Activated T-helper 1 cell treated with anti-CD3 and anti-CD28 coated beads, Interleukin-12 subunit alpha, Interleukin-12 subunit beta, Interleukin-2, Interleukin-4 antibody, amounts not matched to agents 30 ng/mL and 10 ng/mL and 1 ng/mL, durations not matched to agents 14 hours and 24 hours and 36 hours (primary cell): ENCODE measurements around the gene FAM43A. TPM values are rescaled to one million over a fixed set of nuclear protein-coding genes. Genes with fewer than 3 reads are reported as not detected.

Experiments used
- DNase-seq: peaks from one replicate; pipeline ENCODE4 v3.0.0; 2021; ENCODE audit warnings: low spot score
- H3K27ac Mint-ChIP-seq: one replicate; pipeline ENCODE4 v1.8.0; 2021; ENCODE audit warnings: mild to moderate bottlenecking, mixed read lengths
- H3K27me3 Mint-ChIP-seq: one replicate; pipeline ENCODE4 v1.8.0; 2022; ENCODE audit warnings: mild to moderate bottlenecking, moderate library complexity, mixed read lengths; ENCODE audit not compliant: insufficient read depth
- H3K36me3 Mint-ChIP-seq: one replicate; pipeline ENCODE4 v1.8.0; 2021; ENCODE audit warnings: low read depth, mixed read lengths
- H3K4me1 Mint-ChIP-seq: one replicate; pipeline ENCODE4 v1.8.0; 2021; ENCODE audit warnings: low read depth, mixed read lengths
- H3K4me3 Mint-ChIP-seq: one replicate; pipeline ENCODE4 v1.8.0; 2021; ENCODE audit warnings: mild to moderate bottlenecking, moderate library complexity, mixed read lengths
- H3K9me3 Mint-ChIP-seq: one replicate; pipeline ENCODE4 v1.8.0; 2021; ENCODE audit warnings: mixed read lengths
- intact Hi-C: fragments of 100-400 bp; cut with micrococcal nuclease; formaldehyde crosslinking; loops from one replicate; pipeline ENCODE4 v1.15.1; 2024
- total RNA-seq: library from RNA; stranded (reverse); gene quantifications from 2 replicates; pipeline ENCODE4 v1.2.3, GENCODE V29; 2022

The FAM43A gene
- total RNA-seq, 1 donor from 2014 or later: 13.1 TPM

DNA sequence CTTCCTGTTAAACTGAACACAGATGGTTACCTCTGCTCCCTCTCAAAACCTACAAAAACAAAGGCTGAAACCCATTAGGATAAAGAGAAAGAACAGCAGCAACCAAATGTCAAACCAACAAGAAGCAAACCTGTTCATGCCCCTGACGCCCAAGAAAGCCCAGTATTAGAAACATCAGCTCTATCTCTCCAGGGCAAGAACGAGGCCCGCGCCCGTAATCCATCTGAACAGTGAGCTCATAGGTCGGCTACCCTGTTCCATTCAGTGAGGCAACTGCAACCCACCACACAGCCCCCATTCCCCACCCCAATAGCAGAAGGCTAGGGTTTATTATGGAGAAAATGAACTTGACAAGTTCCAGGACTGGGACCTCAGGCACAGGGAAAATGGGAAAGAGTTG lies 23.7 kb upstream of the FAM43A start:
- H3K4me3 Mint-ChIP-seq: no peak overlapping the region
- peaks cover 27% of the 10 kb centered on the region for H3K4me1 Mint-ChIP-seq
- DNase-seq: no peak
- H3K36me3 Mint-ChIP-seq: peaks cover 43% of the 10 kb centered on the region
- no peaks in the 10 kb centered on the region for H3K27me3 Mint-ChIP-seq
- intact Hi-C loops: no loop called here
- H3K27ac Mint-ChIP-seq: no peak overlapping the region
- no peaks in the 10 kb centered on the region for H3K9me3 Mint-ChIP-seq

DNA sequence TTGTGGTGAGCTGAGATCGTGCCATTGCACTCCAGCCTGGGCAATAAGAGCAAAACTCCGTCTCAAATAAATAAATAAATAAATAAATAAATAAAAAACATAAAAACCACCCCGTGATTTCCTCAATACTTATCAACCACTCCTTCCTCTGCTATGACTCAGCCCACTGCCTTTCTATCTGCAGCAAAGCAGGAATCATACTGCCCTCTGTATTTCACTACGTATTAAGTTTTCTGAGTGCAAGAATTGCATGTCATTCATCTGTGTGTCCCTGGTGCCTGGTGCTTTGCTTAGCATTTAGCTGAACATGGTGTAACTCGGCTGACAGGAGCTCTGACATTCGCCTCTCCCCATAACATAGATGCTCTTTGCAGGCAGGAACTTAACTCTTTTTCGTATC lies 20.8 kb upstream of the FAM43A start:
- no peak for DNase-seq
- intact Hi-C loops: no loop called here
- Mint-ChIP-seq H3K9me3 (no peaks in the 10 kb centered on the region), H3K4me3 (no peak overlapping the region), H3K4me1 (peaks cover 38% of the 10 kb centered on the region), H3K36me3 (peaks cover 42% of the 10 kb centered on the region), H3K27ac (no peak overlapping the region), H3K27me3 (no peaks in the 10 kb centered on the region)

GRCh38 chr3:194667363-194667762 lies 18.3 kb upstream of the FAM43A start:
- H3K27ac Mint-ChIP-seq: no peak overlapping the region
- H3K36me3 Mint-ChIP-seq: peaks cover 41% of the 10 kb centered on the region
- DNase-seq: no peak
- intact Hi-C loops: no loop called here
- H3K4me1 Mint-ChIP-seq: peaks cover 35% of the 10 kb centered on the region
- no peaks in the 10 kb centered on the region for H3K27me3 Mint-ChIP-seq
- H3K4me3 Mint-ChIP-seq: no peak overlapping the region
- H3K9me3 Mint-ChIP-seq: no peaks in the 10 kb centered on the region

DNA sequence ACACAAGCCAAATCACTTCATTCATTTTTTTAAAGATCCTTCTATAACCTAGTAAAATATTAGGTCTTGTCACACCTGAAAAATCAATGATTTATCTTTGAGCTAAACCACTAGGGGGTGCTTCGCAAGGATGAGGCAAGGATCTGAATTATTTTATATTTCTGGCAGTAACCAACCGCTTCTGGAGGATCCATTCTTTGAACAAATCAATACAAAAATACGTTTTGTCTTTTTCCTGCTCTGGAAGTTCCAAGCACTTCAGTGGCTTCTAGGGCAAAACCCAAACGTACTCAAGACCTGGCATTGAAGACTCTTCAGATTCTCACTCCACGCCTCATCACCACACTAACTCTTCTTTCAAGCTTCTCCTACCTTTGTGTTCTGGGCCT lies 14.2 kb upstream of the FAM43A start:
- no peak for DNase-seq
- peaks cover 3% of the 10 kb centered on the region for H3K27me3 Mint-ChIP-seq
- peaks cover 20% of the 10 kb centered on the region for H3K36me3 Mint-ChIP-seq
- peaks cover 65% of the 10 kb centered on the region for H3K4me1 Mint-ChIP-seq
- intact Hi-C loops: loop anchor here (1.0 to 5.0 kb wide), 4 partner anchors 17 to 871 kb away; partner anchors contain the start of genes ACAP2, ATP13A3 and PPP1R2
- peak overlapping the region; percentile 99 for H3K4me3 Mint-ChIP-seq
- H3K27ac Mint-ChIP-seq: peak overlapping the region; percentile 97
- H3K9me3 Mint-ChIP-seq: no peaks in the 10 kb centered on the region

DNA sequence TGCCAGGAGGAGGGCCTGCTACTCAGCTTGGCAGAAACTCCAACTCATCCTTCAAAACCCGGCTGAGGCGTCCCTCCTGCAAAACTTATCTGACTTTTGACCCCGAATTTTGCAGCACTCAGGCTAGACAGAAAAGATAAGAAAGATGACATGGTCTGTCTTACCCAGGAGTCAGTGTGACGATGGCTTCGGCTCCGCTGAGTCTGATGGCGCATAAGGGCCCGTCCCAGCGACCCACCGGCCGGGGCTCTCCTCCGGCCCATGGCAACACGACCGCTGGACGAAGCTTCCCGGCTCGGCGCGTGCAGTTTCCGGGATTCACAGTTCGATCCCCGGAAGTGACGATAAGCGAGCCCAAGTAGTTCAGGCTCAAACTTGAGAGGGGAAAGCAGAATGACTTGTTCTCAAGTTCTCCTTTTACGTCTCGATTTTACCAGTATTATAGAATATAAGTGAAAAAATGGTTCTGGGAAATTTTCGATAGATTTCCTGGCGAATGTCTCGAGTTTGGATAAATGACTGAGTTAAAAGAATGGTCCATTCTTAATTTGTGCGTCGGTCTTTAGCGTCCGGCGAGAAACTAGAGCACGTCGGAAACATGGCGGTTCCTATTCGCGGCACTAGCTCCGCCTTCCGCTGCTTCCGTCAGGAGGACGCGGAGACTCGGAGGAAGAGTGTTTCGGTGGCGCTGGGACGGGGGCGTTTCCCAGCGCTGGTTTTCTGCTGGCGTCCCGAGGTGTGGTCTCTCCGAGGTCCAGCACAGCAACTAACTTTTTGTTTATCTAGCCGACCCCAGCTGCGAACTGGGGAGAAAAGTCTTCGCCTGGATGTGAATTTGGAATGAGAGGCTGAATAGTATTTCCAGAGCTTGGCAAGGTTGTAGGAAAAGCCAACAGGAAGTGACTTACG lies 13.5 kb upstream of the FAM43A start, which contains the start of gene LSG1:
Gene LSG1 (minus strand): TSS at position 292 of the 909 bp plus-strand sequence. CDS start 29 bp downstream, at position 263.
- Mint-ChIP-seq H3K4me3 (peak within 1 kb of the TSS; percentile 99), H3K4me1 (peaks cover 68% of the 10 kb centered on the region), H3K36me3 (peaks cover 20% of the 10 kb centered on the region), H3K27me3 (peaks cover 3% of the 10 kb centered on the region), H3K27ac (peak within 1 kb of the TSS; percentile 97), H3K9me3 (no peaks in the 10 kb centered on the region)
- intact Hi-C loops: loop anchor here (1.0 to 5.0 kb wide), 7 partner anchors 18 to 870 kb away; partner anchors contain the start of genes ACAP2, ATP13A3, PPP1R2 and XXYLT1
- DNase-seq: peak; percentile 84

DNA sequence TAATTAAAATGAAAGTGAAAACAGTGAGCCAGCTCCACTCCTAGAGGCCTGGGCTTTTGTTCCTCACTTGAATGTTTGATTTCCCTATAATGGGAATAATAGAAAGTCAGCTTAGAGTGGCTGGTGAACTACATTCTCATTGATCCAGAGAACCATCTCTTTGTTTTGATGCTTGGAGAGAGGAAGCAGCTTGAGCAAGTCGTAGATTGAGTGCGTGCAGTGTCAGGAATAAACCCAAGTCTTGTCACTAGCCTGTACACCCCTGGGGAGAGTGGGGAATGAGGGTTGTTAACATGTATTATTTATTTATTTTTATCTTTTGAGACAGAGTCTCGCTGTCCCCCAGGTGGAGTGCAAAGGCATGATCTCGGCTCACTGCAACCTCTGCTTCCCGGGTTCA lies 12.8 kb upstream of the FAM43A start:
- intact Hi-C loops: loop anchor here (1.0 to 5.0 kb wide), 6 partner anchors 90 to 869 kb away; partner anchors contain the start of genes ACAP2, ATP13A3, PPP1R2 and XXYLT1
- H3K9me3 Mint-ChIP-seq: no peaks in the 10 kb centered on the region
- H3K4me1 Mint-ChIP-seq: peaks cover 68% of the 10 kb centered on the region

DNA sequence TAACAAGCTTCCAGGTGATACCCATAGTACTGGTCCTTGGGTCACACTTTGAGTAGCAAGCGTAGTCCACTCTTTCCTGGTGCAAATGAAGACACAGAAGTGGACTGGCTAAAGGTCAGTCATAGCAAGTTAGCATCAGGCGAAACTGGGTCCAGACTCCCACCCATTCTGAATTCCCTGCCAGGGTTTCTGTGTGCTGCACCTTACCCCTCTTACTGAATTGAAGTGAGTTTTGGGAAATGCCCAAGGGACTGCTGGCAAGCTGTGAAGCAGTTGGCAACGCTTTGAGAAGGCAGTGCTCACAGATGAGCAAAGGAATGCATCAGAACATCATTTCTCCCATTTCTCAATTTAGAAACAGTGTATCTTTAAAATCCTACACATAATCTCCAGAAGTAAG lies 11.9 kb upstream of the FAM43A start:
- Mint-ChIP-seq H3K4me1 (peaks cover 64% of the 10 kb centered on the region), H3K9me3 (no peaks in the 10 kb centered on the region), H3K4me3 (no peak overlapping the region), H3K27me3 (peaks cover 3% of the 10 kb centered on the region), H3K27ac (no peak overlapping the region), H3K36me3 (peaks cover 12% of the 10 kb centered on the region)
- intact Hi-C loops: loop anchor here (5.0 kb wide), 3 partner anchors 186 to 869 kb away; partner anchors contain the start of genes ACAP2, ATP13A3 and PPP1R2
- DNase-seq: no peak

More for the DNA sequence above, 12.8 kb upstream of the FAM43A start:
- Mint-ChIP-seq H3K27me3 (peaks cover 3% of the 10 kb centered on the region), H3K36me3 (peaks cover 18% of the 10 kb centered on the region), H3K4me3 (peak overlapping the region; percentile 99), H3K27ac (peak overlapping the region; percentile 25)
- no peak for DNase-seq

DNA sequence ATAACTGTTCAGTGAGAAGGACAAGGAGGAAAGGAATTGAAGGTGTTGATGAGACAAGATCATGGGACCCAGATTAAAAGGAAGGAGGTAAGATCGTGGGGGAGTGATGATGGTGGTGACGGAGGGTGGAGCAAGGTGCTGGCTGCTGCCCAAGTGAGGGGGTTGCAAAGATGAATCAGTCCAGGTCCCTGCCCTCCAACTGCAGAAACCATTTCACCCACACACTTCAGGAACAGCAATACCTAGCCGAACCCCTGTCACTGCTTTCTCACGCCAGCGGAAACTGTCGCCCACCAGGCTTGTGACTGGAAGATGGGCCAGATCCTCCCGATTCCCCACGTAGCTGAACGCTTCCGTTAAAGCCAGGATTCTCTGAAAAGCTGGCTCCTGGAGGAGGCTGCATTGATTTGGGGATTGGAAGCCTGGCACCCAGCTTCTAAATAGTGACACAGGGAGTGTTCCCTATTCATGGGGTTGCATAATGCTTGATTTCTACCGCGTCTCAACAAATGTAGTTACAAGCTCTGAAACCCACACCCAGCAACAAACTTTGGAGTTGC lies 10.5 kb upstream of the FAM43A start:
- peaks cover 3% of the 10 kb centered on the region for H3K27me3 Mint-ChIP-seq
- H3K4me1 Mint-ChIP-seq: peaks cover 50% of the 10 kb centered on the region
- no peaks in the 10 kb centered on the region for H3K9me3 Mint-ChIP-seq
- peak overlapping the region; percentile 89 for H3K27ac Mint-ChIP-seq
- H3K36me3 Mint-ChIP-seq: peaks cover 3% of the 10 kb centered on the region
- no peak for DNase-seq
- intact Hi-C loops: loop anchor here (1.0 kb wide), 2 partner anchors 10 to 94 kb away; partner anchors contain the start of gene FAM43A
- peak overlapping the region; percentile 59 for H3K4me3 Mint-ChIP-seq

DNA sequence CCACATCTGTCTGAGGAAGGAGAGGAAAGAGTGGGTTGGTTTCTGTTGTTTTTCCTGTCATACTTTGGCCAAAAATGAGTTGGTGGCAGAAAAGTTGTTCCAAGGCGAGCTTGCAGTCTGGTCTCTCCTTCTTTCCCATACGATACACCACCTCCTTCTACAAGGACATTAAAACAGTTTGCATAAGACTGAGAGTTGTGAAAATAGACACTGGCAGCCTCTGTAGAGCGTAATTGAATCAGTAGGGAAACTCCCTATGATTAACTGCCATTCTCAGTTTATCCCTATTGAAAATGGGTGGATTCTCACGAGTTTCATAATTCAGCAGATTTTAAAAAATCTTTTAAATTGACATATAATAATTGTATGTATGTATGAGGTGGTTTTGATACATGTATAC lies 10.0 kb upstream of the FAM43A start:
- intact Hi-C loops: loop anchor here (1.0 kb wide), 2 partner anchors 10 to 94 kb away; partner anchors contain the start of gene FAM43A
- Mint-ChIP-seq H3K27me3 (peaks cover 3% of the 10 kb centered on the region), H3K9me3 (no peaks in the 10 kb centered on the region), H3K4me1 (peaks cover 44% of the 10 kb centered on the region), H3K4me3 (peak overlapping the region; percentile 59), H3K27ac (peak overlapping the region; percentile 89), H3K36me3 (peaks cover 2% of the 10 kb centered on the region)
- DNase-seq: no peak

GRCh38 chr3:194676471-194676870 lies 9.2 kb upstream of the FAM43A start:
- Mint-ChIP-seq H3K9me3 (no peaks in the 10 kb centered on the region), H3K4me1 (peaks cover 45% of the 10 kb centered on the region), H3K27ac (no peak overlapping the region), H3K27me3 (peaks cover 7% of the 10 kb centered on the region), H3K36me3 (no peaks in the 10 kb centered on the region), H3K4me3 (no peak overlapping the region)
- intact Hi-C loops: no loop called here
- DNase-seq: no peak

- Mint-ChIP-seq H3K36me3 (peaks cover 2% of the 10 kb centered on the region), H3K27me3 (peaks cover 13% of the 10 kb centered on the region), H3K27ac (no peak overlapping the region), H3K4me1 (peaks cover 40% of the 10 kb centered on the region), H3K9me3 (no peaks in the 10 kb centered on the region), H3K4me3 (no peak overlapping the region)
- intact Hi-C loops: no loop called here
- DNase-seq: no peak
Measured at GRCh38 chr3:194680888-194681615, 4.6 kb upstream of the FAM43A start.

DNA sequence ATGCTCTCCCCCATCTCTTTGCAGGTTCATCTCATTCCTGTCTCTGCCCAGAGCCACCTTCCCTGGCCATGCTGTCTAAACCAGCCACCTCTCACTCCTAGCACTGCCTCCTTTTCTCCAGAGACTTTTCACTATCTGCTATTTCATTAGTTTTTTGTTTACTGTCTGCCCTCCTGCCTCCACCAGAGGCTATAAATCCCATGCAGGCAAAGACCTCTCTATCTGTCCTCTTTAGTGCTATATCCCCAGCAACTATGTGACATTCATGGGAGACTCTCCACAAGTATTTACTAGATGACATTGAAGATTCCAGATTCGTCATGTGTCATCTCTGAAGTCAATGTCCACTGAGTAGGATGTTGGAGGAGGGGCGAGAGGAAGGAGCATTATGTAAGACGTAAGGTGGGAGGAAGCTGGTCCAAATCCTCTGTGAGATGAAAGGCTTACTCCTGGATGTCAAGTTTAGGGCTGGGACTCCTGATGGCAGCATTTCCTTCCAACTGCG lies 3.4 kb upstream of the FAM43A start:
- no peak overlapping the region for H3K4me3 Mint-ChIP-seq

More for the DNA sequence above, 3.4 kb upstream of the FAM43A start:
- peaks cover 2% of the 10 kb centered on the region for H3K36me3 Mint-ChIP-seq
- peaks cover 17% of the 10 kb centered on the region for H3K27me3 Mint-ChIP-seq
- intact Hi-C loops: loop anchor here (1.0 kb wide), 3 partner anchors 424 to 840 kb away; no protein-coding TSS in a partner anchor
- H3K27ac Mint-ChIP-seq: no peak overlapping the region
- no peak for DNase-seq
- H3K4me1 Mint-ChIP-seq: peaks cover 39% of the 10 kb centered on the region
- no peaks in the 10 kb centered on the region for H3K9me3 Mint-ChIP-seq
